ENCODE measurements around the gene CINP.

Gene CINP

DNA sequence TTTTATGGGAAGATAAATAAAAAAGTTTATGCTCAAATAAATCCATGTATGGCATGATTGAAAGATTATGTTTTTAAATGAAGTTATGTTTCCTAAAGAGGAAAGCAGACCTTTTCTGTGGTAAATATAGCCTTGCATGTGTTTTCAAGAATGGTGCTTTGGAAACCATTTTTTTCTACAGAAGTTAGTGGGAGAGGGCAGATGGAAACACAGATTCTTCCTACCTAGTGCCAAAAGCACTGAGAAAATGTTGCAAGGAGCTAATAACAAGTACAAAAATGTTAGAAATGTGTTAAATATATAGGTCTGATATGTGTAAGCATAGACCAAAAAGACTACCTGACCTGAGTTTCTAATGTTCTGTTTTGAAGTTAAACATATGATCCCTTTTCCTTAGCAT is 24.4 kb upstream of the CINP start:
- TF ChIP-seq, protein P1, sequence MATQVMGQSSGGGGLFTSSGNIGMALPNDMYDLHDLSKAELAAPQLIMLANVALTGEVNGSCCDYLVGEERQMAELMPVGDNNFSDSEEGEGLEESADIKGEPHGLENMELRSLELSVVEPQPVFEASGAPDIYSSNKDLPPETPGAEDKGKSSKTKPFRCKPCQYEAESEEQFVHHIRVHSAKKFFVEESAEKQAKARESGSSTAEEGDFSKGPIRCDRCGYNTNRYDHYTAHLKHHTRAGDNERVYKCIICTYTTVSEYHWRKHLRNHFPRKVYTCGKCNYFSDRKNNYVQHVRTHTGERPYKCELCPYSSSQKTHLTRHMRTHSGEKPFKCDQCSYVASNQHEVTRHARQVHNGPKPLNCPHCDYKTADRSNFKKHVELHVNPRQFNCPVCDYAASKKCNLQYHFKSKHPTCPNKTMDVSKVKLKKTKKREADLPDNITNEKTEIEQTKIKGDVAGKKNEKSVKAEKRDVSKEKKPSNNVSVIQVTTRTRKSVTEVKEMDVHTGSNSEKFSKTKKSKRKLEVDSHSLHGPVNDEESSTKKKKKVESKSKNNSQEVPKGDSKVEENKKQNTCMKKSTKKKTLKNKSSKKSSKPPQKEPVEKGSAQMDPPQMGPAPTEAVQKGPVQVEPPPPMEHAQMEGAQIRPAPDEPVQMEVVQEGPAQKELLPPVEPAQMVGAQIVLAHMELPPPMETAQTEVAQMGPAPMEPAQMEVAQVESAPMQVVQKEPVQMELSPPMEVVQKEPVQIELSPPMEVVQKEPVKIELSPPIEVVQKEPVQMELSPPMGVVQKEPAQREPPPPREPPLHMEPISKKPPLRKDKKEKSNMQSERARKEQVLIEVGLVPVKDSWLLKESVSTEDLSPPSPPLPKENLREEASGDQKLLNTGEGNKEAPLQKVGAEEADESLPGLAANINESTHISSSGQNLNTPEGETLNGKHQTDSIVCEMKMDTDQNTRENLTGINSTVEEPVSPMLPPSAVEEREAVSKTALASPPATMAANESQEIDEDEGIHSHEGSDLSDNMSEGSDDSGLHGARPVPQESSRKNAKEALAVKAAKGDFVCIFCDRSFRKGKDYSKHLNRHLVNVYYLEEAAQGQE (IDR thresholded peaks at IDR 0.05; ENCODE audit: insufficient read depth in 1 of 2, low read depth in 2 of 2, low read length in 2 of 2): no peak
- TF ChIP-seq SIN3A (IDR thresholded peaks at IDR 0.05; ENCODE audit: borderline replicate concordance, insufficient read depth, low read length): no peak
- TF ChIP-seq TAF1 (IDR thresholded peaks at IDR 0.05; ENCODE audit: borderline replicate concordance, insufficient read depth, low read length): no peak
- no peak for TF ChIP-seq POLR2AphosphoS5 (IDR thresholded peaks at IDR 0.05; ENCODE audit: low read depth, low read length)
- no peak for TF ChIP-seq FOXP2 (optimal IDR thresholded peaks at IDR 0.05; ENCODE audit: borderline replicate concordance, extremely low read depth, extremely low read length, insufficient read depth)

DNA sequence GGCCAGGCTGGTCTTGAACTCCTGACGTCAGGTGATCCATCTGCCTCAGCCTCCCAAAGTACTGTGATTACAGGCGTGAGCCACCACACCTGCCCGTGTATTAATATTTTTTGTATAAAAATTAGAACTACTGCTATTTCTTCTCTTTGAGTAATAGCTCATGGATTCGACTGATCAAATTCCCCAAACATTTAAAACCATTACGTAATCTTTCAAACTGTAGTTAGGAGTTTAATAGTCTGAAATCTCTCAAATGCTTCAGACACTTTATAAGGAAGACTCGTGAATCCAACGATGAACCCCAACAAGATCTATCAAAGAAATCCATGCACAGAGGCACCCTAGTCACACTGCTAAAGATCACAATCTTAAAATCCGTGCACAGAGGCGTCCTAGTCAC is 16.1 kb upstream of the CINP start:
- TF ChIP-seq FOXP2 (optimal IDR thresholded peaks at IDR 0.05; ENCODE audit: borderline replicate concordance, extremely low read depth, extremely low read length, insufficient read depth) (no peak), SIN3A (IDR thresholded peaks at IDR 0.05; ENCODE audit: borderline replicate concordance, insufficient read depth, low read length) (no peak), TAF1 (IDR thresholded peaks at IDR 0.05; ENCODE audit: borderline replicate concordance, insufficient read depth, low read length) (no peak), POLR2AphosphoS5 (IDR thresholded peaks at IDR 0.05; ENCODE audit: low read depth, low read length) (no peak)
- TF ChIP-seq, protein P1 (IDR thresholded peaks at IDR 0.05; ENCODE audit: insufficient read depth in 1 of 2, low read depth in 2 of 2, low read length in 2 of 2): no peak

DNA sequence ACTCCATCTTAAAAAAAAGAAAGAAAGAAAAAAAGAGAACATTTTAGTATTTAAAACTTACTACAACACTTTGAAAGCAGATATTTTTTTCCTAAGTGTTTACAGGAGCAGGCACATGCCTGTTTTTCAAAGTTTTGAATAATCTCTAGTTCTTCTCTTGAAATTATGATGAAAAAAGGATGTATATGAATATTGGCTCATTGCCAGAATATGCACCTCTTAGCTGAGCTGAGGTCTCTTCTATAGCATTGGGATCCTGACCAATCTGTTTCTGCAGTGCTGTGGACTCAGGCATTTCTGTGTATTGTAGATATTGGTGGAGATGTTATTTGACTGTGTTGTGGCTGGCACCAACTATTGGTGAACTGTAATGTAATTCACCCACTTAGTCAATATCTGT is 15.0 kb upstream of the CINP start:
- TF ChIP-seq, protein P1 (IDR thresholded peaks at IDR 0.05; ENCODE audit: insufficient read depth in 1 of 2, low read depth in 2 of 2, low read length in 2 of 2): no peak
- TF ChIP-seq FOXP2 (optimal IDR thresholded peaks at IDR 0.05; ENCODE audit: borderline replicate concordance, extremely low read depth, extremely low read length, insufficient read depth): no peak
- no peak for TF ChIP-seq POLR2AphosphoS5 (IDR thresholded peaks at IDR 0.05; ENCODE audit: low read depth, low read length)
- TF ChIP-seq TAF1 (IDR thresholded peaks at IDR 0.05; ENCODE audit: borderline replicate concordance, insufficient read depth, low read length): no peak
- TF ChIP-seq SIN3A (IDR thresholded peaks at IDR 0.05; ENCODE audit: borderline replicate concordance, insufficient read depth, low read length): no peak

DNA sequence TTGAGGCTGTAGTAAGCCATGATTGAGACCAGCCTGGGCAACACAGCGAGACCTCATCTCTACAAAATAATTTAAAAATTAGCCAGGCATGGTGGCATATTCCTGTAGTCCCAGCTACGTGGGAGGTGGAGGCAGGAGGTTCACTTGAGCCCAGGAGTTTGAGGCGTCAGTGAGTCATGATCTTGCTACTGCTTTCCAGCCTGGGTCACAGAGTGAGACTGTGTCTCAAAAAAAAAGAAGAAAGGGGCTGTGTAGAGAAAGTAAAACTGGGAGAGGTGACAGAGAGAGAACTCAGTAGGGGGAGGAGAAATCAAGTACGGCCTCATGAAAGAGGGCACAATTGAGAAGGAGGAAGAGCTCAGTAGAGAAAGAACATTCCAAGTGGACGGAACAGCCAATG is 12.4 kb upstream of the CINP start:
- TF ChIP-seq FOXP2 (optimal IDR thresholded peaks at IDR 0.05; ENCODE audit: borderline replicate concordance, extremely low read depth, extremely low read length, insufficient read depth) (no peak), TAF1 (IDR thresholded peaks at IDR 0.05; ENCODE audit: borderline replicate concordance, insufficient read depth, low read length) (no peak), POLR2AphosphoS5 (IDR thresholded peaks at IDR 0.05; ENCODE audit: low read depth, low read length) (no peak), SIN3A (IDR thresholded peaks at IDR 0.05; ENCODE audit: borderline replicate concordance, insufficient read depth, low read length) (no peak)
- TF ChIP-seq, protein P1 (IDR thresholded peaks at IDR 0.05; ENCODE audit: insufficient read depth in 1 of 2, low read depth in 2 of 2, low read length in 2 of 2): no peak

DNA sequence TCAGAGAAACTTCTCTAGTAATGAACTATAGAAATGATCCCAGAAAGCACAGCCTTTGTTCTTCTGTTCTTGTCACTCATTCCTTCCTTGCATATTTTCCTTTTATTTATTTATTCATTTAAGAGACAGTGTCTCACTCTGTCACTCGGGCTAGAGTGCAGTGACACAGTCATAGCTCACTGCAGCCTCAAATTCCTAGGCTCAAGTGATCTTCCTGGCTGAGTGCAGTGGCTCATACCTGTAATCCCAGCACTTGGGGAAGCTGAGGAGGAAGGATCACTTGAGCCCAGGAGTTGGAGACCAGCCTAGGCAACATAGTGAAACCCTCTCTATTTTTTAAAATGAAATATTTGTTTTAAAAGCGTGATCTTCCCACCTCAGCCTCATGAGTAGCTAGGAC is 11.6 kb upstream of the CINP start:
- TF ChIP-seq, protein P1 (IDR thresholded peaks at IDR 0.05; ENCODE audit: insufficient read depth in 1 of 2, low read depth in 2 of 2, low read length in 2 of 2): no peak

Data from PFSK-1 (cell line).